ENCODE results near the gene HPRT1.

GRCh38 chrX:134548257-134549201 lies 88.6 kb downstream of the HPRT1 start:
- TF ChIP-seq CTCF (IDR thresholded peaks at IDR 0.05; ENCODE audit: low read depth, low read length, poor library complexity, severe bottlenecking) (no peak), EZH2phosphoT487 (IDR thresholded peaks at IDR 0.05; ENCODE audit: borderline replicate concordance, low read length) (no peak; the same call in 1 of the 2 replicates)
